AG04450 (cell line): Measurements from ENCODE around the gene MLNR. TPM values are rescaled to one million over a fixed set of nuclear protein-coding genes. Genes with fewer than 3 reads are reported as not detected.

Experiments
- CTCF ChIA-PET: fragments of 300-600, 350-600 bp; formaldehyde crosslinking; extraction: SDS; loops from one replicate; lab custom pipeline; 2022; ENCODE audit warnings: antibody characterized with exemption, inconsistent platforms; lab: Charles Lee
- POLR2A ChIA-PET: fragments of 350-600 bp; formaldehyde crosslinking; extraction: SDS; loops from one replicate; lab custom pipeline; 2021; ENCODE audit warnings: antibody characterized with exemption, inconsistent platforms; lab: Yijun Ruan, JAX
- DNase-seq: peaks from one replicate; pipeline ENCODE4 v3.0.0-alpha.2; 2011; ENCODE audit warnings: low read depth, low spot score
- H3K27ac ChIP-seq: one replicate; pipeline ENCODE4 v1.5.1; 2012; ENCODE audit warnings: low read depth, low read length, control low read depth
- H3K27me3 ChIP-seq: one replicate; pipeline ENCODE4 v1.6.0; 2012; ENCODE audit warnings: low read length; ENCODE audit not compliant: control insufficient read depth, insufficient read depth
- H3K4me3 ChIP-seq: 2 replicates; pipeline ENCODE4 v1.5.1; 2011; ENCODE audit warnings: mild to moderate bottlenecking, low read depth, low read length, control low read depth
- H3K9me3 ChIP-seq: 2 replicates; pipeline ENCODE4 v1.5.1; 2012; ENCODE audit warnings: low read length; ENCODE audit not compliant: control insufficient read depth, insufficient read depth
- CTCF ChIP-seq: IDR thresholded peaks from 2 replicates; pipeline ENCODE4 v1.5.1; 2011; ENCODE audit warnings: low read depth, low read length, control low read depth, inconsistent platforms
- polyA plus RNA-seq: library from polyadenylated mRNA; depleted of rRNA; stranded (reverse); fragments of >200 nt; gene quantifications from 2 replicates; pipeline ENCODE4 v1.2.3, GENCODE V29; 2011

The MLNR gene
- polyA plus RNA-seq, 1 experiment = not detected

- peaks cover 4% of the 10 kb centered on the region; the same call in 1 of the 2 replicates for H3K9me3 ChIP-seq
- H3K27me3 ChIP-seq = no peaks in the 10 kb centered on the region
- no peak overlapping the region for H3K27ac ChIP-seq
- no peak for DNase-seq
- TF ChIP-seq CTCF = peak; percentile 62
- ChIA-PET CTCF (interaction anchor here (0.5 to 2.9 kb wide), 13 partner anchors 8 to 369 kb away, joined by 3 to 26 read pairs (median 4); partner anchors contain the start of genes CAB39L and SETDB2), POLR2A (no interaction called here)
- H3K4me3 ChIP-seq = no peak overlapping the region
Observed at GRCh38 chr13:49240017-49240416, 19.9 kb downstream of the MLNR start.

- Histone ChIP-seq H3K27ac (no peak overlapping the region), H3K9me3 (peaks cover 4% of the 10 kb centered on the region; the same call in 1 of the 2 replicates), H3K27me3 (no peaks in the 10 kb centered on the region), H3K4me3 (no peak overlapping the region)
- TF ChIP-seq CTCF = no peak
- ChIA-PET CTCF (interaction anchor here (1.1 to 2.1 kb wide), 2 partner anchors 40 to 195 kb away, joined by 3 to 26 read pairs; no protein-coding TSS in a partner anchor), POLR2A (no interaction called here)
- DNase-seq = no peak
Observed at GRCh38 chr13:49241296-49241695, 21.2 kb downstream of the MLNR start.

- ChIA-PET CTCF (interaction anchor here (0.7 to 1.3 kb wide), 3 partner anchors 17 to 191 kb away, joined by 3 to 6 read pairs (median 3); no protein-coding TSS in a partner anchor), POLR2A (no interaction called here)
- no peaks in the 10 kb centered on the region for H3K27me3 ChIP-seq
- no peak overlapping the region for H3K4me3 ChIP-seq
- no peak overlapping the region for H3K27ac ChIP-seq
- TF ChIP-seq CTCF = no peak
- no peak for DNase-seq
- H3K9me3 ChIP-seq = peaks cover 4% of the 10 kb centered on the region
Observed at GRCh38 chr13:49245101-49245500, 25.0 kb downstream of the MLNR start.

- POLR2A ChIA-PET = interaction anchor here (1.5 kb wide), 1 partner anchor 197 kb away, joined by 5 read pairs; the partner anchor contains the start of genes CAB39L and SETDB2
Observed at GRCh38 chr13:49246850-49247642, 26.9 kb downstream of the MLNR start.

More at GRCh38 chr13:49246850-49247642, 26.9 kb downstream of the MLNR start:
- DNase-seq = no peak
- Histone ChIP-seq H3K27me3 (no peaks in the 10 kb centered on the region), H3K27ac (peak overlapping the region; percentile 21), H3K9me3 (peaks cover 4% of the 10 kb centered on the region), H3K4me3 (peak overlapping the region; percentile 98)
- no peak for TF ChIP-seq CTCF
- CTCF ChIA-PET = interaction anchor here (1.3 to 2.1 kb wide), 2 partner anchors 33 to 36 kb away, joined by 5 to 6 read pairs; no protein-coding TSS in a partner anchor
